ENCODE measurements around the gene DLG1.

The DLG1 gene

DNA sequence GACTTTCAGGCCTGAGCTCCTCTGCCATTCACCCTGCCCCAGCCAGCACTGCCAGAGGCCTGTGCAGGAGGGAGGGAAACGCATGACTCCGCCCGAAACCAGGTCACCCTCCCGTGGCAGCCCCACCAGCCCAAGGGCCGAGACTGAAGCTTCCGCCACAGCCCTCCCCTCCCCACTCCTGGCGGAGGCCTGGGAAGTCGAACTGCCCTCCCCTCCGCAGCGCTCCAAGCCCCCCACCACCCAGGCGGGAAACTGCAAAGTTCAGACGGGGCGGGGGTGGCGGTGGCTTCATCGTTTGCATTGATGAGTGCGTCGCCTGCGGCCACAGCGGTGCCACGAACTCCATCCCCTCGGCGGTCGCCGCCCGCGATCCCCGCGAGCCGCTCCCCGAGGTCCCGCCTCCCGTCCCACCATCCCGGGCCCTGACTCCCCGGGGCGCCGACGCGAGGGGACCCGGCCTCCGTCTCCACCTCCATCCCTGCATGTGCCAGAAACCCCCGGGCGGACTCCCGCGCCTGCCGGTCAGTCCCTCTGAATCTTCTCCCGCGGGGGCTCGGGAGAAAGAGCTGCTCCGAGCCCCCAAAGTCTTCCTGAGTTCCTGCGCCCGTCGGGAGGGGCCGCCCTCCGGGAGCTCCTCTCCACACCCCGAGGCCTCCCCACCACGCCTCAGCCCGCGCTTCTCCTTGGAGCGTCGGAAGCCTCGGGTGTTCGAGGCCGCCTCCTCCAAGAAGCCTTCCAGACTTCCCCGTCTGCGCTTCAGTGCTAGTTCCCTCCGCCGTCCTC, 269.5 kb downstream of the DLG1 start:
- no peak for FAIRE-seq

DNA sequence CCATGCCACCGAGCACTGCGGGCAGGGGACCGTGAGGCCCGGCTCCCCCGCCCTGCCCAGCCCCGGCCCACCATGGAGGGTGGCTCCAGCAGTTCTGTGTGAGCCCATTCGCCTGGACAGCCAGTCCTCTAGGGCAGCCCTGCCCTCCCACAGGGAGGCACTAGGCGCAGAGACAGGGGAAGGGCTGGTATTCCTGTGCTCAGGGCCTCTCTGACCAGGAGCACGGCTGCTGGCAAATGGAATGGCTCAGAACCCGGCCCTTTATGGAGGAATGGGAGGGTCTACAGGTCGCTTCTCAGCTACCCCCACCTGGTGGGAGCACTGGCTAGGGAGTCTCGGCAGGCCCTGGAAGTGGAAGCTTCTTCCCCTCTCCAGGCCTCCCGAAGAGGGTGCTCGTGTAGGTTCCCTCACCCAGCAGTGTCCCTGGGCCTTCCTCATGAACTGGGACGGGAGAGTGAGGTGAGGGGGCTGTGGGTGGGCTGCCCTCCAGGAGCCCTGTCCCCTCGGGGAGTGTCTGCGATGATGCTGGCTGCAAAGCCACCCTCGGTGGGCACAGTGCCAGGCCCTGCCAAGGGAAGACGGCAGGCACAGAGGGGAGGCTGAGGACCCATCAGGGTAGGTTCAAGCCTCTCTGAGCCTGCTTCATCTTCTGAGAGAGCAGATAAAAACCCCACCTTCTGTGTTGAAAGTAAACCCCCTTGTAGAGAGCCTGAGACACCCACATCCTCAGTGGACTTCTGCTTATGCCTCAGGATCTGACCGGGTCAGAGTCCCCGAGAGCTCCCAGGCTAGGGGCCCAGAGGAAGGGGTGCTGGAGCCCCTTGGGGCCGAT, 270.3 kb downstream of the DLG1 start:
- FAIRE-seq: no peak

DNA sequence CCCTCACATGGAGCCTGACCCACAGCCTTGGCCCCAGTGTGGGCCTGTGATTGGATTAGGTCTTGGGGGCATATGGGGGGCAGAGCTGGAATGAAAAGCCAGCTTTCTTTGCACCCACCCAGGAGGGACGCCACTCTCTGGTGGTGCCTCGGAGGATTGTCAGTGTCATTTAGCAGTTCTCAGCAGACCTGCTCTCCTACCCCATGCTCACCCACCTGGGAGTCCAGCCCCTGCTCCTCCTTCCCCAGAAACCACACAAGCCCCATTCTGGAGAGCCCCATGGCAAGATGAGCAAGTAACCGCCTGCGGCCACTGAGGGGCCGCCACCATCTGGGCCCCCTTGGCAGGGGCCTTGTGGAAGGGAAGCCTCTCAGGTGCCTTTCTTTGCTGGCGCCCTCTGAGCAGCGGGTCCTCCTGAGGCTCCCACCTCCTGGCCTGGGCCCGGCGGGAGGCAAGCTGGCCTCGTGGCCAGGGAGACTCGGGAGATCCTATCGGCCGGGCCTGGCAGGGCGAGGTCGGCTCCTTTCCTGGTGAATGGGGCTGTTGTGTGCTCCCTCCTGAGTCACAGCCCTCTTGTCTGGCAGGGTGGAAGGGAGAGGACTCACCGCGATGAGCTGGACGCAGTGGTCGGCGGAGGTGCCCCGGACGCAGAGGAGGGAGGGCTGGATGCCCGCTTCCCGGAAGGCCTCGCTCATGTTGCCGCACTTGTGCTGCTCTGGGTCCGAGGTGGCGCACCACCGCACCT, 271.1 kb downstream of the DLG1 start:
- FAIRE-seq: no peak

DNA sequence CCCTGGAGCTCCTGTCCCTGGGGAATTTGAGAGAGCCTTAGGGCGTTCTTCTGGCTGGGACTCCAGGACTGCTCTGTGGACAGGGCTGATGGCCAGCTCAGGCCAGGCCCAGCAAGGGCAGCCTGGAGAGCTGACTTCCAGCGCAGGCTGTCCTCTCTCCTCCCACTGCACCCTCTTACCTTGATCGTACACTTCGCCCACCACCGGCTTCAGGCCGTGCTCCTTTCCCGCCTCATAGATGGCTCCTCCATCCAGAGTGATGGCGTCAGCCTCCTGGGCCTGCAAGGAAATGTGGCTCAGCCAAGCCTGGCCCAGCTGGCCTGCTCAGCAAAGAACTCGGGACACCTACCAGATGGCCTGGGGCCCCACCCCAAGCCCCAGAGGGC, 271.9 kb downstream of the DLG1 start:
- FAIRE-seq: no peak

DNA sequence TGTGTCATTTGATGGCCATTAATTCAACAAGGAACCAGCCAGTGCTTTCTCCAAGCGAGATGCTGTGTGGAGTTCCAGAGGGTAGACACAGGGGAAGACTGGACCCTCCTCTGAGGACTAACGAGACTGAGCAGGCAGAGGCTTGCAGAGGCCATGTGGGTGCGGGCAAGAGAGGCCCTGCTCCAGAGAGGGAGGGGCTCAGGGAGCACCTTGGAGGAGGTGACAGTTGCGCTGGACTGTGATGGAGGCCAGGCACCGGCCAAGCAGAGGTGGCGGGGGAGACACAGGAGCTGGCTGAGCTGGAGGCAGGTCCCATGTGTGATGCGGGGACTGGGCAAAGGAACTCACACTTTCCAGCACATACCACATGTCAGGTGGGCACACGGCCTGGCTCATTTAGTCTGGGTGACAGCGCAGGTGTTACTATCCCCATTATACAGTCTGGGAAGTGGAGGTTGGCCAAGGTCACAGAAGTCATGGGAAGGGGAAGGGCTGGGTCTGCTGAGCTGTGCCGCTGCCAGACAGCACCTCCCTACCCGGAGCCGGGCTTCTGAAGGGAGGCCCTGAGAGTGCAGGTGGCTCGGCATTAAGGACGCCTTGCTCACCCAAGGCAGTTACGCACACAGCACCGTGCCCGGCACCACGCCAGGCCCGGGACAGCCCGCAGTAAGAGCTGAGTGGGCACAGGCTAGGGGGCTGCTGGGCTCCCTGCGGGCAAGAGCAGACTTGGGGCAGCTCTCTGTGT, 272.5 kb downstream of the DLG1 start:
- no peak for FAIRE-seq

DNA sequence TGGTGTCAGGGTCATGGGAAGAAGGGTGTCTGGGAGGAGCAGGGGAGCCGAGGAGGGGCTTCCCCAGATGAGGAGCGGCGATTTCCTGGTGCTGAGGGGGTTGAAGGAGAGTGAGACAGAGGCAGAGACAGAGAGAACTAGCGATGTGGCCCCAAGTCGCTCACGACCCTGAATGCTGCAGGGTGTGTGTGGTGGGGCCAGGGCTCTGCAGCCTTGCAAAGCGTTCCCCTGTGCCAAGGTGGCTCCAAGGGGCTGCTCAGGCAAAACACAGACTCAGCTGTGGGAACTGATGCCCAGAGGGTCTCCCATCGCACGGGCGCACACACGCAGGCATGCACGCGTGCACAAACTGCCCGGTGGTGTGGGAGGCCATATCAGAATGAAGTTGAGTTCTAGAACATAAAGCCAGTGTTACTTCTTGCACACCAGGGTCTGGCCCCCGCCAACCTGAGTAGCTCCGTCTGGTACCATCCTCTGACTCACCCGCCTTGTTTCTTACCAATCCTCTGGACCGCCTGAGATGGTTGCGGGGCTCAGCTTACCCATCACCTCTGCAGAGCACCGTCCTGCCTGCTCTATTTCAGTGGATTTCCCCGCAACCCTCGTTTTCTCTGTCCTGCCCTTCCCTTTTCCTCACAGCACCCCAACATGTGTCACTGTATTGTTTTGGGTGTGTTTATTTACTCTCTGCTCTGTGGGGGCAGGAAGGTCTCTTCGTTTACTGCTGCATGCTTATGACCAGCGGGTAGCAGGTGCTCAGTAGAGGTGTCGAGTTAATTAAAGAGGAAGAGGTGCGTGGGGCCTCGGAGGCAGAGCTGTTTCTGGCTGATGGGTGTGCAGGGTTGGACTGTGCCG, 273.3 kb downstream of the DLG1 start:
- no peak for FAIRE-seq

DNA sequence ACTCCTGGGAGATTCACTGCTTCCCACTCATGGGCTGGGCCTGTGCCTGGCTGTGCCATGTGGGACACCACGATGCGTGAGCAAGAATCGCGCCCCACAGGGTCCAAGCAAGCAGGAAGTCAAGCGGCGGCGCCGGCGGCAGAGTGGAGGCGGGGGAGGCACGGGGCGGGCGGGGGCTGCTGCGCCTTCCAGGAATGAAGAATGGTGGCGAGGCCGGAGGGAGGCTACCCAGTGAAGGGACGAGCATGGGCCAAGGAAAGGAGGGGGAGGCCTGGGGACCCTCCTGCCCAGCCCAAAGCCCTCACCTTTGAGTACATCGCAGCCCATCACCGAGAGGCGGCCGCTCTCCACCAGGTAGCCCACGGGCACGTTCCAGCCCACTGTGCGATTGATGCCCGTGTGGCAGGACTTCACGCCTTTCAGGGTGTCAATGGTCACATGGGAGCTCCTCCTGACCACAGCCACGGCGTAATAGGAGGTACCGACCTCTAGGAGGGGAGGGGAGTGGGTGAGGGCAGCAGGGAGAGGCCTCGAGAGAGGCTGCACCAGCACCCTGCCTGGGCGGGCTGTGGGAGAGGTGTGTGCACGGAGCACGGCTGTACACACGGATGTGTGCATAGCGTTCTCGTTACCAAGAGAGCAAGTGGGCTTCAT, 274.3 kb downstream of the DLG1 start:
- no peak for FAIRE-seq

DNA sequence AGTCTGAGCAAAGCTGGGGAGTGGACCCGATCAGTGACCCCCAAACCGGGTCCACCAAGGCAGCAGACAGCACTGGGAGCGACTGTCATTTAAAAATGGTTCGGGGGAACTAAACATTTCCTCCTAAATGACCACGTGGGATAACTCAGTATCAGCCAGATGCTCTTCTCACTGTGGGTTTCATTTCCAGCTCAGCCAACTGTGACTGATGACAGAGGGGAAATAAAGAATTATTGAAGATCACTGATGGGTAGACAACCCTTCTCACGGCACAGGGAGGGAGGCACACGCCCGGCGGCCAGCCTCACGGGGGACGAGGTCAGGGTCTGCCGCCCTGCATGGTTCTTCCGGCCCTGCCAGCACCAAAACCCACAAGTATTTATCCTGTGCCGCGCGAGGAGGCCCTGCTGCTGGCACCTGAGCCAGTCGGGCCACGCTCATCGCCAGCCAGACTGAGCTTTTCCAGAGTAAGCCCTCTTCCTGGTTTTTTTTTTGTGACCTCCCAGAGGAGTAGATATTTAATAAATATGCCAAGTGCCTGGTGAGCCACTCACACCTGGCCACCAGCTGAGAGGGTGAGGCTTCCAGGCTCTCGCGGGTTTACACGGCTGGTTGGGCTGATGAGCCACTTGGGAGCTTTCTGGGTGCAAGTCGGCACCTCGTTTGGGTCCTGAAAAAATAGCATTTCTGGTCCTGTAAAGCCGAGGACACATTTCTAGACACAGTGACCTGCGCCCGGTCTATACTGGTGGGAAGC, 275.0 kb downstream of the DLG1 start:
- no peak for FAIRE-seq

DNA sequence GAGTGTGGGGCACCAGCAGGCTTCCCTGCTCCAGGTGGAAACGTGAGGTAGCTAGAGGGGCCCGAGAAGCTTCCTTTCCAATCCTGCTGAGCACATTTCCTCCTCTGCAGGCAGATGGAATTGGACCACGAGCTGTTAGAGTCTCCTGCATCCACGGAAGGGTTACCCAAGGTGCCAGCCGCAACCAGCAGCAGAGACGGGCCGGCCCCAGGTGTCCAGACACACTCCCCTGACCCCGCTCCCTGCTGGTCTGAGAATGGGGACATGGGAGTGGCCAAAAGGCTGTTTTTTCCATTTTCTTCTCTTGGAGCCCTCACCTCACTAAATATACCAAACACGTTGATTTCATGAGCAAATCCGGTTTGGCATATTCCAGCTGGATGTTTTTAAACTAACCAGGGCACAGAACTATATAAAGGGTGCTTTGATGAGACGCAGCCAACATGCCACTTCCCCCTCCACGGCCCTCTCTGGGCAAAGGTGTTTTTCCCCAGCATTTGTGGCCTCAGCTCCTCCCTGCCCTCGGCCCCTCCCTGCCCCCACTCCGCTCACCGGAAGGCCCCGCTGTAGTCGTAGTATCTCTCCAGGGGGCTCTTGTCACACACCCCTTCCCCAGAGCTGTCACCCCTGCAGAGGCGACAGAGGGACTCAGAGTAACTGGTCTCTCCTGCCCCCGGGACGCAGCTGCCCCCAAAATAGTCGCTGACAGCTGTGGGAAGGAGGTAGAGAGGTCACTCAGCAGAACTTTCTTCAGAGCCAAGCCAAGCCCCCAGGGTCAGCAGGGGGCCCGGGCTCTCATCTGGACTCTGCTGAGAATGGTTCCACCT, 275.8 kb downstream of the DLG1 start:
- no peak for FAIRE-seq

DNA sequence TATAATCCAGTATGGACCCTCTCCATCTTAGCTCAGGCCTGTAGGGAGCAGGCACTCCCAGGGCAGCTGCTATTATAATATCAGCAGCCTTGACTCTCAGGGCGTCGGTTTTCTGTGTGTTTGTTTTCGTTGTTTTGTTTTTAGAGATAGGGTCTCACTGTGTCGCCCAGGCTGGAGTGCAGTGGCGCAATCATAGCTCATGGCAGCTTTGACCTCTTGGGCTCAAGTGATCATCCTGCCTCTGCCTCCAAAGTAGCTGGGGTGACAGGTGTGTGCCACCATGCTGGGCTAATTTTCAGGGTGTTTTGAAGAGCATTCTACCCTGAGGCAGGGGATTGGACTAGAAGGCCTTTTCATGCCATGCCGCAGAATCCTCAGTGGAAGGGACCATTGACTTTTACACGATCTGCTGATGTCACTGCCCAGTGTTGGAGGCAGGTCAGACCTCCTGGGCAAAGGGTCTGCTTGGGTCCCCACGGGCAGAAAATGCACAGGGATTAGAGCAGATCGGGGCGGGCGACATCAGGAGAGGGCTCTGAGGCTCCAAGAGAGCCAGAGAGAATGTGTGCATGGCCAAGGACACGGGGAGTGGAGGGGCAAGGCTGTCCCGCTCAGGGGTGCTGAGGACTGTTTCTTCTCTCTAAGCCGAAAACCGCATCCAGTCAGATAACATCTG, 276.5 kb downstream of the DLG1 start:
- no peak for FAIRE-seq

DNA sequence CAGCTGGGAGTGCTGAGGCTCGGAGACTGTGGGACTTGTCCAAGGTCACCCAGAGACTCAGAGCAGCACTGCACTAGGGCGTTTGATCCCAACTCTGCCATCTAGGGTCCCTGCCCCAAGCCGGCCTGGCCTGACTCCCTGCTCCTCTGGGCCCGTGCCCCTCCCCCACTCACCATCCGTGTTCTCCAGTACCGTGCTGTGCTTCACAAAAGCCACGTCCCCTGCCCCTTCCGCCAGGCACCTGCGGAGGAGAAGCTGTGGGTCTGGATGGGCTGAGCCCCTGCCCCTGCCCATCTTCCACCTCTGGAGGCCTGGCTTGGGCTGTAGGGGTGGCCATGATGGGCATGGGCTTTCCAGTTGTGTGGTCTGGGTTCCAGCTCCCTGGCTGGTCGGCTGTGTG, 277.2 kb downstream of the DLG1 start:
- FAIRE-seq: no peak

DNA sequence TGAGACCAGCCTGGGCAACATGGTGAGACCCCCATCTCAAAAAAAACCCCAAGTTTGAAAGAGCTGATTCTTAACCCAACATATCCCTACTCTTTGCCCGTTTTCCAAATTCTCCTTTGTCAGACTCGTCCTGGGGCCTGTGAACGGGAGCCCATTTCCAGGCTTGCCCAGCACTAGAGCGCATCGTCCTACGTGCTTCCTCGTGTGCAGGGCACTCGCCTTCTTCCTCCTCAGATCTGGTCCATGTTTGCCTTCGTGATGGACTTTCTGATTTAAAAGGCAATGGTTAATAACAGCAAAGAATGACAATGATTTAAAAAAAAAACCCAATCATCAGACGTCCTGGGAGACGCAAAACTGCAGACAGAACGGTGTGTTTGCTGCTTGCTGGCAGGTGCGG, 278.9 kb downstream of the DLG1 start:
- no peak for FAIRE-seq

DNA sequence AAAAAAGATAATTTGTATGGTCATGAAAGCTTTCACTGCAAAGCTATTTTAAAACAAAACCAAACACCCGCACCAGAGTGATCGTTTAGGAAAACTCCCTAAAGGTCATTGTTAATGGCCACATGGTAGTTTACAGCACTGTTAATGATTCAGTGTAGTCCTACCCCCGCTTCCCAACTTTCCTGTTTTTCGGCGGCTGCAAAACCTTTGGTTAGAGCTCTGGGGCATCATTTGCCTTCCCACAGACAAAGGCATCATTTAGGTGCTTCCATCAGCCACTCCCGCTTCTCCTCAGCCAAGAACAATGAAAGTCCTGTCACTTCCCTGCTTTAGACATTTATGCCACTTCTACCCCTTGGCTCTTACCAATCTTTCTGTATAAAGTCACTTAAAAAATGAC, 279.4 kb downstream of the DLG1 start:
- no peak for FAIRE-seq

DNA sequence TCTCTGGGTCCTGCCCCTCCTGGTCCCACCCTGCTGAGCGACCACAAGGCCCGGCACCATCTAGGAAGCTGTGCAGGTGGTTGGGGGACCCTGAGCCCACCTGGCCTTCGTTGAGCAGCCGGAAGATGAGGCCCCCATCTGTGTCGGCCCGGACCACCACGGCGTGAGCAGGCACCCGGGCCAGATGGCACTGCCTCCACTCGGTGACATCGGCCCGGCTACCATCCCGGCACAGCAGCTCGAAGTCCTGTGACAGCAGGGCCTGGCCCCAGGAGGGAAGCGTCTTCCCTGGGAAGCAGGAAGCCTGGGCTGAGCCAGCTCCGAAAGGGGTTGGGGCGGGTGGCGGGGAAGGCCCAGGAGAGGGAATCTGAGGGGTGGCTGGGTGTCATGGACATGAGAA, 281.4 kb downstream of the DLG1 start:
- no peak for FAIRE-seq

DNA sequence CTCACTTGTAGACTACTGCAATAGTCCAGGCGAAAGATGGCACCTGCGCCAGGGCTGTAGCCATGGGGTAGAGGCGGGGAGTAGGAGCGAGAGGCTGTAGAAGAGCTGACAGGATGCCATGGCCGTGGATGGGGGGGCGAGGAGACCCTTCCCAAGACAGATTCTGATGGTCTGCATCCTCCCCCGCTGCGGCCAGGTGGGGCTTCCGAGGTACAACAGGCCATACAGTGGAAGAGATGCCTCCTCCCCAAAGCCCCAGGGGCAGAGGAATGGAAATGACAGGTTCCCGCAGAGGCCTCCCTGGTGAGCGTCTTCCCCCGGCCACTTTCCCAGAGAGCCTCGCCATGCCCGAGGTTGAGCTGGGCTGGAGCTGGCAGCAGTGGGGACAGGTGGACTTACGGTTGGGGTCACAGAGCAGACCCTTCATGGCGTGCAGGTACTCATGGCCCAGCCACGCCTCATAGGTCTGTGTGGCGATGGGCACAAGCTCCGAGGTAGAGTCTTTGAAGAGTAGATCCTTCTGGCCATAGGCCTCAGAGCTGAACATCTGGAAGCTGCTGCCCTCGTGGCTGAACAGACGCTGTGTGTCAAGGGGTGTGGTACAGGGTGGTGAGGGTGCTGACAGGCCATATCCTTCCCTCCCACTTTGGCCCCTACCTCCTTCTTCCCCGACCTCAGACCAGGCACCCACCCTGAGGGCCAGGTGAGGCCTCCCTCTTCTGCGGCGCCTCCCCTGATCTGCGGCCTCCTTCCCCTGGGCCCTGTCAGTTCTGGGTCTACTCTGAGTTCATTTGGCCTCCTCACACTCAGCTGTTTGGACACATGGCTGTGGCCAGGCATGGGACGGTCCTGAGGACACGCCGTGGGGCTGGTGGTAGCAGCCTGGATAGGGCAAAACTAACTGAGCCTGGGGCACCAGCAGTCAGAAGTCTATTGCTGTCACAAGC, 282.3 kb downstream of the DLG1 start:
- no peak for FAIRE-seq

DNA sequence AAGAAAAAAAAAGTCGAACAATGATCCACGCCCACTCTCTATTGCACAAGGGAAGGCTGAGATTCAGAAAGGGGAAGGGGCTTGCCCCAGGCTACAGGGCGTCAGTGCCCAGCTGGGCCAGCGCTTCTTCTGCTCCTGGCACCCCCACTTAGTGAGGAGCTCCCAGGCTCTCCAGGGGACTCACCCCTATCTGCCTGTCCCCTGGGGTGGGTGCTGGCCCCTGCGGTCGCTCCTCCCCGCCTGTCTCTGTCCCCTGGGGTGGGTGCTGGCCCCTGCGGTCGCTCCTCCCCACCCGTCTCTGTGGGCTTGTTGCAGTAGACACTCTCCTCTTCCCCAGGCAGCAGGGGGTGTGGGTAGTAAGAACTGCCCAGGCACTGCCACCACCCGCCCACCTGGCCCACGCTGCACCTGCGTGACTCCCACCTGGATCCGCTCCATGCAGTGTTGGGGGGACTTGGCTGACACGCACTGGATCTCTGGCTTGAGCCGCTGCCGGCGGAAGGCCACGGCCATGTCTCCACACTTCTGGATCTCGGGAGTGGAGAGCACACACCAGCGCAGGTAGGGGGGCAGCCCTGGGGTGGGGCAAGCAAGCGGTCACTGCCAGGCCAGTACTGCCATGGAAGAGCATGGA, 283.4 kb downstream of the DLG1 start:
- FAIRE-seq: no peak

DNA sequence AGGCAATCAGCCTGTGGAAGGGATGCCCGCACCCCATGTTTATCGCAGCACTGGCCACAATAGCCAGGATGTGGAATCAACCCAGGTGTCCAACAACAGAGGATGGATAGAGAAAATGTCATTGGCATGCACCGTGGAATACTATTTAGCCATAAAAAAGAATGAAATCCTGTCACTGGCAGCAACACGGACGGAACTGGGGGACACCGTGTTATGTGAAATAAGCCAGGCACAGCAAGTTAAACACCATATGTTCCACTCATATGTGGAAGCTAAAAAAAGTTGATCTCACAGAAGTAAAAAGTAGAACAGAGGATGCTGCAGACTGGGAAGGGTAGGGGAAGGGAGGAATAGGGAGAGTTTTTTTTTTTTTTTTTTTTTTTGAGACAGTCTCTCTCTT, 284.4 kb downstream of the DLG1 start:
- no peak for FAIRE-seq

DNA sequence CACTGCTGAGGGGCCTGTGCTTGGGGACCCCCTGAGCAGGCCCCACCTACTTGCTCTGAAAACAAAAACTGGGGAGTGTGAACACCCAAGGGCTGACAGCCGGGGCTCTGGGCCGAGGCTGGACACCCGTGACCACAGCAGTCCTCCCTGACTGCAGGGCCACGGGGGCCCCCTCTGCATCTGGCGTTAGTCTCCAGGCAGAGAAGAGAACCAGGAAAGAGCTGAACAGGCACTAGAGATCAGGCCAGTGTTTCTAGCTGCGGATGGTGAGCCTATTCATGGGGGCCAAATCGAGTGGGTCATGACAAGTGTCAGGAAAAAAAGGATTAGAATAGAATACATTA, 285.9 kb downstream of the DLG1 start:
- no peak for FAIRE-seq
